A549 (cell line): ENCODE results near the gene CHTF8. TPM values are rescaled to one million over a fixed set of nuclear protein-coding genes. Genes with fewer than 3 reads are reported as not detected.

Experiments used
- ATAC-seq, 2 experiments: fragments of 200-7000 bp in 1 of 2; fragments of >200 bp in 1 of 2; cut with Nextera tagmentation in 1 of 2; cut with Tn5 transposase in 1 of 2; 3 replicates each; pipeline versions ENCODE4 v1.8.0 to v1.9.1; 2018 to 2020; ENCODE audit warnings: mild to moderate bottlenecking in 1 of 2, moderate library complexity in 1 of 2
- CTCF ChIA-PET: fragments of 300-600 bp; sonication (Branson Sonifier 250); formaldehyde crosslinking; extraction: SDS; loops from one replicate; lab custom pipeline; 2021; ENCODE audit warnings: antibody characterized with exemption, inconsistent platforms; lab: Yijun Ruan, JAX
- POLR2A ChIA-PET: fragments of 350-600 bp; formaldehyde crosslinking; extraction: SDS; loops from one replicate; lab custom pipeline; 2021; ENCODE audit warnings: antibody characterized with exemption, inconsistent platforms; lab: Yijun Ruan, JAX
- DNase-seq, 2 experiments: peaks; one replicate each; pipeline versions ENCODE4 v3.0.0 to v3.0.0-alpha.2; 2011 to 2016; ENCODE audit warnings: low read depth in 1 of 2, low spot score in 1 of 2
- FAIRE-seq: peaks from 2 replicates; lab custom pipeline; 2011; peaks lifted over from hg19 to GRCh38; lab: Jason Lieb, UNC
- H3K27ac ChIP-seq, 2 experiments: fragments of >200 bp; sonication (Bioruptor Twin); formaldehyde crosslinking; 3 replicates each; pipeline ENCODE4 v1.5.1; 2016 to 2017
- H3K4me1 ChIP-seq: fragments of >200 bp; sonication (Bioruptor Twin); formaldehyde crosslinking; 3 replicates; pipeline ENCODE4 v1.6.1; 2016
- H3K4me2 ChIP-seq: fragments of >200 bp; sonication (Bioruptor Twin); formaldehyde crosslinking; 3 replicates; pipeline ENCODE4 v1.6.1; 2016
- H3K4me3 ChIP-seq: fragments of >200 bp; sonication (Bioruptor Twin); formaldehyde crosslinking; 3 replicates; pipeline ENCODE4 v1.5.1; 2016
- H3K9me3 ChIP-seq: fragments of >200 bp; sonication (Bioruptor Twin); formaldehyde crosslinking; 3 replicates; pipeline ENCODE4 v1.6.1; 2016
- CEBPB ChIP-seq, 2 experiments: fragments of >200 bp in 1 of 2; sonication (Bioruptor Twin) in 1 of 2; formaldehyde crosslinking in 1 of 2; IDR thresholded peaks; 2 replicates each; pipeline ENCODE4 v1.6.1; 2012 to 2016
- E2F6 ChIP-seq: IDR thresholded peaks from 2 replicates; pipeline ENCODE4 v1.6.1; 2012; ENCODE audit warnings: low read depth, borderline replicate concordance
- EHF ChIP-seq: fragments of 250-450 bp; sonication (Bioruptor Pico); IDR thresholded peaks from 2 replicates; pipeline ENCODE4 v1.5.0; 2020; ENCODE audit warnings: mild to moderate bottlenecking
- EP300 ChIP-seq, 2 experiments: fragments of >200 bp; sonication (Bioruptor Twin); formaldehyde crosslinking; IDR thresholded peaks; 2 replicates in 1 of 2; 3 replicates in 1 of 2; pipeline ENCODE4 v1.6.1; 2016 to 2017
- ESRRA ChIP-seq: fragments of 150-350 bp; IDR thresholded peaks from 2 replicates; pipeline ENCODE4 v1.6.1; 2014; ENCODE audit warnings: mild to moderate bottlenecking, low read length, borderline replicate concordance
- FOSB ChIP-seq: fragments of 250-450 bp; sonication (Bioruptor Pico); IDR thresholded peaks from 2 replicates; pipeline ENCODE4 v1.5.0; 2020; ENCODE audit warnings: mild to moderate bottlenecking, moderate library complexity
- HMGXB4 ChIP-seq: fragments of 250-450 bp; sonication (Bioruptor Pico); IDR thresholded peaks from 2 replicates; pipeline ENCODE4 v1.5.0; 2021; ENCODE audit warnings: mild to moderate bottlenecking, moderate library complexity, borderline replicate concordance
- HOXA7 ChIP-seq: fragments of 250-450 bp; sonication (Bioruptor Pico); IDR thresholded peaks from 2 replicates; pipeline ENCODE4 v1.5.0; 2020; ENCODE audit warnings: mild to moderate bottlenecking, moderate library complexity
- HOXB13 ChIP-seq: fragments of 250-450 bp; sonication (Bioruptor Pico); IDR thresholded peaks from 2 replicates; pipeline ENCODE4 v1.5.0; 2020; ENCODE audit warnings: low read depth, mild to moderate bottlenecking, moderate library complexity
- KDM1A ChIP-seq: fragments of 200-600 bp; sonication (generic); IDR thresholded peaks from 2 replicates; pipeline ENCODE4 v1.6.1; 2016; ENCODE audit warnings: low read depth, mild to moderate bottlenecking
- KDM5A ChIP-seq: fragments of 200-600 bp; sonication (generic); IDR thresholded peaks from 2 replicates; pipeline ENCODE4 v1.6.1; 2016; ENCODE audit warnings: antibody characterized with exemption, mild to moderate bottlenecking
- NFE2L2 ChIP-seq: fragments of 150-350 bp; conservative IDR thresholded peaks from 2 replicates; pipeline ENCODE4 v1.6.1; 2014; ENCODE audit warnings: low read length
- NR3C1 ChIP-seq: fragments of >200 bp; sonication (Bioruptor Twin); formaldehyde crosslinking; IDR thresholded peaks from 3 replicates; pipeline ENCODE4 v1.6.1; 2017
- POLR2A ChIP-seq: IDR thresholded peaks from 2 replicates; pipeline ENCODE4 v1.6.1; 2012; ENCODE audit warnings: mild to moderate bottlenecking, low read length
- POLR2AphosphoS2 ChIP-seq: conservative IDR thresholded peaks from 2 replicates; pipeline ENCODE4 v1.6.1; 2012; ENCODE audit warnings: low read length, improper control_type of control experiment, inconsistent platforms
- RARB ChIP-seq: fragments of 250-450 bp; sonication (Bioruptor Pico); IDR thresholded peaks from 2 replicates; pipeline ENCODE4 v1.8.0; 2021; ENCODE audit warnings: mild to moderate bottlenecking, moderate library complexity
- RNF2 ChIP-seq: fragments of 200-600 bp; sonication (generic); IDR thresholded peaks from 2 replicates; pipeline ENCODE4 v1.6.1; 2016; ENCODE audit warnings: low read depth, mild to moderate bottlenecking, antibody characterized with exemption, moderate library complexity, borderline replicate concordance
- SMC3 ChIP-seq: fragments of >200 bp; sonication (Bioruptor Twin); formaldehyde crosslinking; IDR thresholded peaks from 3 replicates; pipeline ENCODE4 v1.6.1; 2018; ENCODE audit warnings: inconsistent platforms
- SREBF2 ChIP-seq: fragments of 450-650 bp; IDR thresholded peaks from 2 replicates; pipeline ENCODE4 v1.6.1; 2014; ENCODE audit warnings: mild to moderate bottlenecking, moderate library complexity
- TFCP2L1 ChIP-seq: fragments of 250-450 bp; sonication (Bioruptor Pico); IDR thresholded peaks from 2 replicates; pipeline ENCODE4 v1.5.0; 2021; ENCODE audit warnings: mild to moderate bottlenecking
- TP53 ChIP-seq: fragments of 250-450 bp; sonication (Bioruptor Pico); IDR thresholded peaks from 2 replicates; pipeline ENCODE4 v1.5.0; 2021; ENCODE audit warnings: mild to moderate bottlenecking, moderate library complexity
- ZFP36 ChIP-seq: fragments of 450-650 bp; IDR thresholded peaks from 2 replicates; pipeline ENCODE4 v1.6.1; 2014; ENCODE audit warnings: borderline replicate concordance; ENCODE audit not compliant: partially characterized antibody
- ZSCAN20 ChIP-seq: fragments of 250-450 bp; sonication (Bioruptor Pico); IDR thresholded peaks from 2 replicates; pipeline ENCODE4 v1.8.0; 2022; ENCODE audit warnings: mild to moderate bottlenecking, moderate library complexity
- whole genome bisulfite sequencing: methylation state at CpG from one replicate; pipeline ENCODE4 v1.1.6; 2017; ENCODE audit errors: missing lambda C conversion rate; 5-methylcytosine and 5-hydroxymethylcytosine counted together
- polyA plus RNA-seq, 4 experiments: library from polyadenylated mRNA; depleted of rRNA in 3 of 4; stranded (reverse); fragments of >200 nt; fragmentation: RNase III in 1 of 4; extraction: RNeasy Plus Mini Kit Qiagen cat#74134 plus additional on column Dnase treatment in 1 of 4; gene quantifications; 2 replicates in 3 of 4; 3 replicates in 1 of 4; pipeline ENCODE4 v1.2.3, GENCODE V29; 2011 to 2017
- TF ChIP-seq, protein P1 (sequence below): IDR thresholded peaks from 2 replicates; pipeline ENCODE4 v1.6.1; 2012
- TF ChIP-seq, protein P2 (sequence below): fragments of >200 bp; sonication (Bioruptor Twin); formaldehyde crosslinking; IDR thresholded peaks from 3 replicates; pipeline ENCODE4 v1.5.1; 2016

Gene CHTF8
- polyA plus RNA-seq, 2 of the 4 experiments (the other 2 are of a cell fraction): 78.7 to 81.6 TPM

GRCh38 chr16:69133373-69133954 is 1.1 kb upstream of the CHTF8 start:
- CTCF ChIA-PET: interaction anchor here (0.6 to 1.8 kb wide), 7 partner anchors 9 to 290 kb away, joined by 3 to 11 read pairs (median 4); partner anchors contain the start of gene TANGO6
- H3K9me3 ChIP-seq: no peaks in the 10 kb centered on the region
- POLR2A ChIA-PET: no interaction called here
- H3K4me1 ChIP-seq: peaks cover 26% of the 10 kb centered on the region
- H3K4me2 ChIP-seq: peak overlapping the region; percentile 88
- TF ChIP-seq POLR2AphosphoS2: no peak
- no peak for TF ChIP-seq EP300 (IDR thresholded peaks at IDR 0.05)
- TF ChIP-seq ZFP36: no peak
- TF ChIP-seq HOXA7 (CRISPR knock-in tag): no peak
- no peak for TF ChIP-seq ESRRA
- no peak for TF ChIP-seq NFE2L2
- TF ChIP-seq RNF2: no peak
- no peak for TF ChIP-seq ZSCAN20
- no peak for TF ChIP-seq CEBPB (IDR thresholded peaks at IDR 0.05)
- TF ChIP-seq, protein P1, sequence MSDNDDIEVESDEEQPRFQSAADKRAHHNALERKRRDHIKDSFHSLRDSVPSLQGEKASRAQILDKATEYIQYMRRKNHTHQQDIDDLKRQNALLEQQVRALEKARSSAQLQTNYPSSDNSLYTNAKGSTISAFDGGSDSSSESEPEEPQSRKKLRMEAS: no peak
- no peak for ATAC-seq
- no peak for DNase-seq
- peak overlapping the region; percentile 79 for H3K4me3 ChIP-seq
- peak overlapping the region; percentile 93 to 96 for H3K27ac ChIP-seq
- 13% methylated on average over 5 of the region's 5 CpGs for WGBS
- no peak for FAIRE-seq

- FAIRE-seq (no peak), ATAC-seq (peak; percentile 77 to 79), DNase-seq (peak; percentile 83 to 84)
- Histone ChIP-seq H3K27ac (peak overlapping the region; percentile 93 to 96), H3K4me3 (peak overlapping the region; percentile 79), H3K9me3 (no peaks in the 10 kb centered on the region), H3K4me2 (peak overlapping the region; percentile 88)
- CTCF ChIA-PET: interaction anchor here (0.6 to 1.3 kb wide), 2 partner anchors 229 to 422 kb away, joined by 3 to 4 read pairs; no protein-coding TSS in a partner anchor
- 2% methylated on average over 18 of the region's 53 CpGs for WGBS
- POLR2A ChIA-PET: interaction anchor here (0.5 to 0.6 kb wide), 2 partner anchors 20 to 285 kb away, joined by 3 read pairs; no protein-coding TSS in a partner anchor
- TF ChIP-seq KDM1A (no peak), EHF (CRISPR knock-in tag) (no peak), KDM5A (no peak), SREBF2 (no peak), RARB (peak; percentile 77), TP53 (CRISPR knock-in tag) (no peak), EP300 (IDR thresholded peaks at IDR 0.05) (no peak), HOXB13 (CRISPR knock-in tag) (no peak), FOSB (CRISPR knock-in tag) (peak; percentile 18; the same call in 1 of the 2 replicates), NR3C1 (no peak), NFE2L2 (no peak), POLR2AphosphoS2 (no peak), SMC3 (no peak), HMGXB4 (CRISPR knock-in tag) (peak; percentile 47; the same call in 1 of the 2 replicates), TFCP2L1 (peak; percentile 93), E2F6 (no peak), POLR2A (peak; percentile 36), HOXA7 (CRISPR knock-in tag) (no peak)
- TF ChIP-seq, protein P2, sequence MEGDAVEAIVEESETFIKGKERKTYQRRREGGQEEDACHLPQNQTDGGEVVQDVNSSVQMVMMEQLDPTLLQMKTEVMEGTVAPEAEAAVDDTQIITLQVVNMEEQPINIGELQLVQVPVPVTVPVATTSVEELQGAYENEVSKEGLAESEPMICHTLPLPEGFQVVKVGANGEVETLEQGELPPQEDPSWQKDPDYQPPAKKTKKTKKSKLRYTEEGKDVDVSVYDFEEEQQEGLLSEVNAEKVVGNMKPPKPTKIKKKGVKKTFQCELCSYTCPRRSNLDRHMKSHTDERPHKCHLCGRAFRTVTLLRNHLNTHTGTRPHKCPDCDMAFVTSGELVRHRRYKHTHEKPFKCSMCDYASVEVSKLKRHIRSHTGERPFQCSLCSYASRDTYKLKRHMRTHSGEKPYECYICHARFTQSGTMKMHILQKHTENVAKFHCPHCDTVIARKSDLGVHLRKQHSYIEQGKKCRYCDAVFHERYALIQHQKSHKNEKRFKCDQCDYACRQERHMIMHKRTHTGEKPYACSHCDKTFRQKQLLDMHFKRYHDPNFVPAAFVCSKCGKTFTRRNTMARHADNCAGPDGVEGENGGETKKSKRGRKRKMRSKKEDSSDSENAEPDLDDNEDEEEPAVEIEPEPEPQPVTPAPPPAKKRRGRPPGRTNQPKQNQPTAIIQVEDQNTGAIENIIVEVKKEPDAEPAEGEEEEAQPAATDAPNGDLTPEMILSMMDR: no peak
- TF ChIP-seq, all 56 proteins: peak for 5
- peaks cover 26% of the 10 kb centered on the region for H3K4me1 ChIP-seq
Observed at GRCh38 chr16:69131839-69132423, 457 bp downstream of the CHTF8 start.
